Panc1 (cell line): ENCODE data around the gene MTOR. TPM values are rescaled to one million over a fixed set of nuclear protein-coding genes. Genes with fewer than 3 reads are reported as not detected.

Source experiments
- ATAC-seq: fragments of 200-7000 bp; cut with Tn5 transposase; 2 replicates; pipeline ENCODE4 v1.9.1; 2020; ENCODE audit warnings: mild to moderate bottlenecking, moderate library complexity
- BruUV-seq: library from RNA; stranded (reverse); fragments of 400-500 nt; replicated peaks from 2 replicates; lab custom pipeline; 2021; lab: Mats Ljungman, UMichigan
- CTCF ChIA-PET: fragments of 300-600 bp; sonication (Branson Sonifier 250); formaldehyde crosslinking; loops from one replicate; lab custom pipeline; 2022; ENCODE audit warnings: antibody characterized with exemption; lab: Charles Lee
- POLR2A ChIA-PET: fragments of 300-600 bp; sonication (Branson Sonifier 250); formaldehyde crosslinking; loops from one replicate; lab custom pipeline; 2022; ENCODE audit warnings: antibody characterized with exemption; lab: Charles Lee
- DNase-seq: peaks from one replicate; pipeline ENCODE4 v3.0.0-alpha.2; 2010; ENCODE audit warnings: low read depth, low spot score
- H3K27ac ChIP-seq: 2 replicates; pipeline ENCODE4 v1.5.1; 2011; ENCODE audit warnings: mild to moderate bottlenecking, low read length, inconsistent platforms
- H3K27me3 ChIP-seq: fragments of 200-500 bp; sonication (Bioruptor generic); 2 replicates; pipeline ENCODE4 v1.6.0; 2014; ENCODE audit warnings: low read length, inconsistent platforms; ENCODE audit not compliant: control insufficient read depth, insufficient read depth
- H3K36me3 ChIP-seq: fragments of 200-500 bp; sonication (Bioruptor generic); 2 replicates; pipeline ENCODE4 v1.5.1; 2014; ENCODE audit warnings: inconsistent platforms, mild to moderate bottlenecking, low read length, moderate library complexity; ENCODE audit not compliant: control insufficient read depth, insufficient read depth
- H3K4me1 ChIP-seq: 2 replicates; pipeline ENCODE4 v1.5.1; 2011; ENCODE audit warnings: inconsistent platforms, mild to moderate bottlenecking, low read length, moderate library complexity; ENCODE audit not compliant: control insufficient read depth, insufficient read depth
- H3K4me3 ChIP-seq, 2 experiments: 2 replicates each; pipeline ENCODE4 v1.5.1; 2011 to 2012; ENCODE audit warnings: low read depth in 2 of 2, low read length in 2 of 2, mild to moderate bottlenecking in 2 of 2, inconsistent platforms in 1 of 2, moderate library complexity in 1 of 2
- H3K9me3 ChIP-seq: fragments of 200-500 bp; sonication (Bioruptor generic); 2 replicates; pipeline ENCODE4 v1.5.1; 2014; ENCODE audit warnings: low read depth, mild to moderate bottlenecking, inconsistent platforms, low read length, moderate library complexity; ENCODE audit not compliant: control insufficient read depth, insufficient read depth
- CTCF ChIP-seq: fragments of 450-650 bp; IDR thresholded peaks from 2 replicates; pipeline ENCODE4 v1.5.1; 2017; ENCODE audit warnings: mild to moderate bottlenecking
- POLR2AphosphoS5 ChIP-seq: IDR thresholded peaks from 2 replicates; pipeline ENCODE4 v1.6.1; 2012; ENCODE audit warnings: mild to moderate bottlenecking, low read depth, low read length, moderate library complexity
- REST ChIP-seq, 2 experiments: IDR thresholded peaks; 2 replicates each; pipeline ENCODE4 v1.6.1; 2011 to 2012; ENCODE audit warnings: low read depth in 2 of 2, control low read depth in 1 of 2, low read length in 1 of 2, mild to moderate bottlenecking in 1 of 2, moderate library complexity in 1 of 2; ENCODE audit not compliant: insufficient read depth in 1 of 2
- SIN3A ChIP-seq: IDR thresholded peaks from 2 replicates; pipeline ENCODE4 v1.6.1; 2012; ENCODE audit warnings: low read depth, mild to moderate bottlenecking, low read length, moderate library complexity, borderline replicate concordance; ENCODE audit not compliant: insufficient read depth
- TCF7L2 ChIP-seq: IDR thresholded peaks from 2 replicates; pipeline ENCODE4 v1.6.1; 2011; ENCODE audit warnings: mild to moderate bottlenecking, low read depth, low read length, inconsistent platforms
- in situ Hi-C: cut with HindIII; loops from 2 replicates; pipeline ENCODE4 v1.10.0; 2016; ENCODE audit warnings: low sequenced_read_pairs, low pct_unique_long_range_greater_than_20kb
- intact Hi-C: fragments of 100-400 bp; cut with micrococcal nuclease; formaldehyde crosslinking; loops from one replicate; pipeline ENCODE4 v1.10.0; 2022; ENCODE audit not compliant: unreplicated experiment
- total RNA-seq: library from RNA; stranded (reverse); gene quantifications from one replicate; pipeline ENCODE4 v1.2.1, GENCODE V29; 2021; ENCODE audit not compliant: unreplicated experiment

The MTOR gene
- total RNA-seq, 1 experiment from 2014 or later: 71.2 TPM

DNA sequence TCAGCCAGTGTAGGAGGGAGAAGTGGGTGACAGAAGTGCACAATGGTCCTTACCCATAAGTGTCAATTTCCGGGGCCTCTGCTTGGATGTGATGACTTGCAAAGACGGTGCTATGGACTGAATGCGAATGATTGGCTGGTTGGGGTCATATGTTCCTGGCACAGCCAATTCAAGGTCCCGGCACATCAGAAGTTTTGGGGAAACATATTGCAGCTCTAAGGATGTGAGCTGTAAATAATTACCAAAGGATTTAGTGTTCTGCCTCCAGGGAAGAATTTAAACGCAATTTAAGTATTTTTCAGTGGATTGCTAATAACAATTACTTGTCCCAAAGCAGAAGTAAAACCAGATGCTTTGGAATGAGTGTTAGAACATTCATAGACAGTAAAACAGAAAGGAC, 135.8 kb downstream of the MTOR start:
- intact Hi-C loops: no loop called here
- Histone ChIP-seq H3K36me3 (peaks cover 39% of the 10 kb centered on the region), H3K27ac (peak overlapping the region; percentile 25; the same call in 1 of the 2 replicates), H3K9me3 (no peaks in the 10 kb centered on the region), H3K4me3 (no peak overlapping the region), H3K4me1 (no peaks in the 10 kb centered on the region; the same call in 1 of the 2 replicates), H3K27me3 (no peaks in the 10 kb centered on the region)
- no peak for DNase-seq
- POLR2A ChIA-PET: interaction anchor here (0.6 kb wide), 1 partner anchor 587 kb away, joined by 3 read pairs; no protein-coding TSS in a partner anchor
- ATAC-seq: no peak
- no TSS peak for BruUV-seq
- CTCF ChIA-PET: interaction anchor here (0.6 kb wide), 1 partner anchor 22 kb away, joined by 3 read pairs; no protein-coding TSS in a partner anchor
- TF ChIP-seq SIN3A (no peak), TCF7L2 (no peak), POLR2AphosphoS5 (no peak), REST (IDR thresholded peaks at IDR 0.05; ENCODE audit: insufficient read depth in 1 of 2, low read depth in 2 of 2, low read length in 1 of 2) (no peak), CTCF (no peak)
- in situ Hi-C loops: no loop called here

DNA sequence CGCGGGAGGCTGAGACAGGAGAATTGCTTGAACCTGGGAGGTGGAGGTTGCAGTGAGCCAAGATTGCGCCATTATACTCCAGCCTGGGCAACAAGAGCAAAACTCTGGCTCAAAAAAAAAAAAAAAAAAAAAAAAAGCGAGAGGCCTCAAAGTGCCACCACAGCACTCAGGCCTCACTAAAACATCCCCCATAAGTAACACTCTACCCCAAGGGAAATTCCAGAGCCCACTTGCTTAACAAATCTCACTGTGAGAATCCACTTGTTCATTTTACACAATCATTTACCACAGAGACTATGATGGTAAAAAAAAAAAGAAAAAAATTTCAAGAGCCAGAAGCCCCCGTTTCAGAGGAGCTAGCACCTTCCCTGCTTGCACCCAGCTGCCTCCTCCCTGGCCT, 136.4 kb downstream of the MTOR start:
- Histone ChIP-seq H3K27me3 (no peaks in the 10 kb centered on the region), H3K4me3 (no peak overlapping the region), H3K4me1 (no peaks in the 10 kb centered on the region; the same call in 1 of the 2 replicates), H3K9me3 (no peaks in the 10 kb centered on the region), H3K36me3 (peaks cover 42% of the 10 kb centered on the region), H3K27ac (0 out of 2 replicates have a peak overlapping the region, but pooled peaks have one; percentile 25)
- ATAC-seq: no peak
- no peak for TF ChIP-seq SIN3A
- no peak for TF ChIP-seq POLR2AphosphoS5
- TF ChIP-seq TCF7L2: no peak
- no peak for TF ChIP-seq REST (IDR thresholded peaks at IDR 0.05; ENCODE audit: insufficient read depth in 1 of 2, low read depth in 2 of 2, low read length in 1 of 2)
- no peak for TF ChIP-seq CTCF
- ChIA-PET POLR2A (no interaction called here), CTCF (interaction anchor here (0.6 kb wide), 1 partner anchor 21 kb away, joined by 3 read pairs; no protein-coding TSS in a partner anchor)
- in situ Hi-C loops (no loop called here), intact Hi-C loops (no loop called here)
- no peak for DNase-seq
- BruUV-seq: no TSS peak
